ENCODE measurements around the gene CHD9. TPM values are rescaled to one million over a fixed set of nuclear protein-coding genes. Genes with fewer than 3 reads are reported as not detected.

The CHD9 gene
- total RNA-seq, 1 experiment from 2014 or later: 18.9 TPM

DNA sequence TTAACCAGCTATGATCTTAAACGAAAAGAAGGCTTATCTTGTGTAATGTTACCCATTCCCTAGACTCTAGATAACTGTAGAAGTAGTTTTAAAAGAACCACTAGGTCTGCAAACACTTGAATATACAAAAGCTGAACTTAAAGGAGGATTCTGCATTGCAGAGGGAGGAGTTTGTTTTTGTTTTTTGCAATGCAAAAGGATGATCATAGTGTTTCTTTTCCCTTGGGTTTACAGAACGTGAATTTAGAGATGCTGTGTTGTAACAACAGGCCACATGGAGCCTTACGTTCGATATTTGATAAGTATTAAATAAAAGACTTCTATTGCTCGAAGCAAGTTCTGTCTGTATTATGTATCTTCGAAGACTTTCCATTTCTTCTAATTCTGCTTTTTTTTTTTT, 77.6 kb downstream of the CHD9 start:
- no peaks in the 10 kb centered on the region for H3K9me3 ChIP-seq (ENCODE audit: control insufficient read depth in 1 of 2, insufficient read depth in 1 of 2, low read depth in 1 of 2, low read length in 2 of 2)
- H3K9ac ChIP-seq (ENCODE audit: low read length): no peak overlapping the region
- RAD21 ChIA-PET (ENCODE audit: low non-redundant PET in 1 of 2, low total read pairs in 2 of 2, uncharacterized antibody in 2 of 2, unreplicated experiment in 2 of 2): no interaction called here
- POLR2A ChIA-PET: no interaction called here
- intact Hi-C loops (cut with micrococcal nuclease): loop anchor here (5.0 to 10.0 kb wide), 3 partner anchors 75 to 362 kb away; no protein-coding TSS in a partner anchor
- no peaks in the 10 kb centered on the region for H3K27me3 ChIP-seq (ENCODE audit: insufficient read depth, low read length)
- no peak overlapping the region for H2AFZ ChIP-seq (ENCODE audit: low read depth, low read length, poor library complexity, severe bottlenecking)
- H3K4me1 ChIP-seq (ENCODE audit: control insufficient read depth in 1 of 2, insufficient read depth in 2 of 2, low read length in 2 of 2): peaks cover 2 to 6% of the 10 kb centered on the region in 2 experiments
- peaks cover 17% of the 10 kb centered on the region for H3K79me2 ChIP-seq (ENCODE audit: insufficient read depth, low read length)
- no peaks in the 10 kb centered on the region for H3K9me2 ChIP-seq (ENCODE audit: insufficient read depth)
- 0 out of 2 replicates have a peak, but pooled peaks cover 7% of the 10 kb centered on the region for H4K20me1 ChIP-seq (ENCODE audit: insufficient read depth)
- no peaks in the 10 kb centered on the region for H3K36me3 ChIP-seq (ENCODE audit: control insufficient read depth in 1 of 2, insufficient read depth in 2 of 2, low read length in 2 of 2)
- ATAC-seq (no peak), DNase-seq (ENCODE audit: low read depth, low spot score) (no peak)
- H3K4me3 ChIP-seq (replicated peaks in 1 of 2; ENCODE audit: low read depth in 1 of 2, low read length in 2 of 2): peak overlapping the region in 1 of 2 experiments; percentile 11; a peak in 1 of 4 replicates
- H3K4me2 ChIP-seq (ENCODE audit: low read length): peak overlapping the region; percentile 99
- CTCF ChIA-PET: no interaction called here
- BruUV-seq (replicated peaks): TSS peak; percentile 36
- TF ChIP-seq YY1 (IDR thresholded peaks at IDR 0.05; ENCODE audit: extremely low read depth, insufficient replicate concordance, low read depth, low read length) (no peak), POLR2AphosphoS5 (IDR thresholded peaks at IDR 0.05; ENCODE audit: low read depth, low read length) (no peak), JUND (IDR thresholded peaks at IDR 0.05) (no peak), CTCF (IDR thresholded peaks at IDR 0.05 in 2 of 3, conservative IDR thresholded peaks at IDR 0.05 in 1 of 3; ENCODE audit: borderline replicate concordance in 1 of 3, insufficient read depth in 1 of 3, low read depth in 2 of 3, low read length in 2 of 3) (no peak), EGR1 (IDR thresholded peaks at IDR 0.05; ENCODE audit: low read depth) (no peak)
- TF ChIP-seq, protein P1, sequence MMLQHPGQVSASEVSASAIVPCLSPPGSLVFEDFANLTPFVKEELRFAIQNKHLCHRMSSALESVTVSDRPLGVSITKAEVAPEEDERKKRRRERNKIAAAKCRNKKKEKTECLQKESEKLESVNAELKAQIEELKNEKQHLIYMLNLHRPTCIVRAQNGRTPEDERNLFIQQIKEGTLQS (IDR thresholded peaks at IDR 0.05): no peak
- H3K27ac ChIP-seq (ENCODE audit: low read depth, low read length): no peak overlapping the region

DNA sequence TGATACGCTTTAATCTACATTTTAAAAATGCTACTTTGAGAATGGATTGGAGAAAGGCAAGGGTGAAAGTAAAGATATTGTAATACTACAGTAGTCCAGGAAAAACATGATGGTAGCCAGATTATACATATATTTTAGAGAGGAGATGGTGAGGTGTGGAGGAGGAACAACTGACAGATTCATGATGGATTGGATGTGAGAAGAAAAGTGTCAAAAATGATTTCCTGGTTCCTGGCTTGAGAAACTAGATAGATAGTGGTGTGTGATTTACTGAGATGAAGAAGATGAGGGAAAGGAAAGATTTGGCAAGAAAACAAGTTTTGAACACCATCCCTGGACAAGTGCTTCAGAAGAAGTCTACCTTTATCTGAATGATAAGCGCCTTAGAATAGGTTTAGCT, 80.5 kb downstream of the CHD9 start:
- no peaks in the 10 kb centered on the region for H3K9me2 ChIP-seq (ENCODE audit: insufficient read depth)
- H3K4me1 ChIP-seq (ENCODE audit: control insufficient read depth in 1 of 2, insufficient read depth in 2 of 2, low read length in 2 of 2): no peaks in the 10 kb centered on the region; a peak in 1 of 4 replicates
- H3K9ac ChIP-seq (ENCODE audit: low read length): no peak overlapping the region
- H3K9me3 ChIP-seq (ENCODE audit: control insufficient read depth in 1 of 2, insufficient read depth in 1 of 2, low read depth in 1 of 2, low read length in 2 of 2): no peaks in the 10 kb centered on the region
- H4K20me1 ChIP-seq (ENCODE audit: insufficient read depth): 0 out of 2 replicates have a peak, but pooled peaks cover 7% of the 10 kb centered on the region
- no peak overlapping the region for H2AFZ ChIP-seq (ENCODE audit: low read depth, low read length, poor library complexity, severe bottlenecking)
- BruUV-seq (replicated peaks): no TSS peak
- no peak overlapping the region for H3K4me2 ChIP-seq (ENCODE audit: low read length)
- no peaks in the 10 kb centered on the region for H3K36me3 ChIP-seq (ENCODE audit: control insufficient read depth in 1 of 2, insufficient read depth in 2 of 2, low read length in 2 of 2)
- intact Hi-C loops (cut with micrococcal nuclease): loop anchor here (10.0 kb wide), 1 partner anchor 359 kb away; no protein-coding TSS in a partner anchor
- no peak overlapping the region for H3K27ac ChIP-seq (ENCODE audit: low read depth, low read length)
- H3K4me3 ChIP-seq (replicated peaks in 1 of 2; ENCODE audit: low read depth in 1 of 2, low read length in 2 of 2): no peak overlapping the region
- ChIA-PET POLR2A (no interaction called here), CTCF (no interaction called here), RAD21 (ENCODE audit: low non-redundant PET in 1 of 2, low total read pairs in 2 of 2, uncharacterized antibody in 2 of 2, unreplicated experiment in 2 of 2) (no interaction called here)
- H3K27me3 ChIP-seq (ENCODE audit: insufficient read depth, low read length): no peaks in the 10 kb centered on the region
- H3K79me2 ChIP-seq (ENCODE audit: insufficient read depth, low read length): peaks cover 14% of the 10 kb centered on the region
- ATAC-seq (no peak), DNase-seq (ENCODE audit: low read depth, low spot score) (no peak)
- TF ChIP-seq CBX3 (IDR thresholded peaks at IDR 0.05; ENCODE audit: low read depth) (no peak), JUND (IDR thresholded peaks at IDR 0.05) (no peak)

Measured in HCT116 (cell line).